Nephron (organoid): Measurements from ENCODE around the gene UQCRC1.

Source experiments
- H3K27ac Mint-ChIP-seq, 3 experiments: 2 replicates each; pipeline ENCODE4 v1.8.0; 2020; ENCODE audit warnings: mixed read lengths in 3 of 3, mild to moderate bottlenecking in 2 of 3, moderate library complexity in 1 of 3
- H3K27me3 Mint-ChIP-seq: 2 replicates; pipeline ENCODE4 v1.8.0; 2021; ENCODE audit warnings: low read depth, mild to moderate bottlenecking, moderate library complexity, mixed read lengths
- H3K36me3 Mint-ChIP-seq: 2 replicates; pipeline ENCODE4 v1.8.0; 2020; ENCODE audit warnings: low read depth, mixed read lengths
- H3K4me1 Mint-ChIP-seq: 2 replicates; pipeline ENCODE4 v1.8.0; 2020; ENCODE audit warnings: mixed read lengths
- H3K4me3 Mint-ChIP-seq, 3 experiments: 2 replicates each; pipeline ENCODE4 v1.8.0; 2020; ENCODE audit warnings: mild to moderate bottlenecking in 3 of 3, mixed read lengths in 3 of 3, moderate library complexity in 2 of 3
- H3K9me3 Mint-ChIP-seq: 2 replicates; pipeline ENCODE4 v1.8.0; 2020; ENCODE audit warnings: mixed read lengths
- TF ChIP-seq, protein P1 (sequence below), 3 experiments: fragments of 200-600 bp; sonication (generic); IDR thresholded peaks; one replicate each; pipeline ENCODE4 v1.5.0; 2021; ENCODE audit warnings: antibody characterized with exemption in 3 of 3; ENCODE audit not compliant: unreplicated experiment in 3 of 3

Gene UQCRC1

DNA sequence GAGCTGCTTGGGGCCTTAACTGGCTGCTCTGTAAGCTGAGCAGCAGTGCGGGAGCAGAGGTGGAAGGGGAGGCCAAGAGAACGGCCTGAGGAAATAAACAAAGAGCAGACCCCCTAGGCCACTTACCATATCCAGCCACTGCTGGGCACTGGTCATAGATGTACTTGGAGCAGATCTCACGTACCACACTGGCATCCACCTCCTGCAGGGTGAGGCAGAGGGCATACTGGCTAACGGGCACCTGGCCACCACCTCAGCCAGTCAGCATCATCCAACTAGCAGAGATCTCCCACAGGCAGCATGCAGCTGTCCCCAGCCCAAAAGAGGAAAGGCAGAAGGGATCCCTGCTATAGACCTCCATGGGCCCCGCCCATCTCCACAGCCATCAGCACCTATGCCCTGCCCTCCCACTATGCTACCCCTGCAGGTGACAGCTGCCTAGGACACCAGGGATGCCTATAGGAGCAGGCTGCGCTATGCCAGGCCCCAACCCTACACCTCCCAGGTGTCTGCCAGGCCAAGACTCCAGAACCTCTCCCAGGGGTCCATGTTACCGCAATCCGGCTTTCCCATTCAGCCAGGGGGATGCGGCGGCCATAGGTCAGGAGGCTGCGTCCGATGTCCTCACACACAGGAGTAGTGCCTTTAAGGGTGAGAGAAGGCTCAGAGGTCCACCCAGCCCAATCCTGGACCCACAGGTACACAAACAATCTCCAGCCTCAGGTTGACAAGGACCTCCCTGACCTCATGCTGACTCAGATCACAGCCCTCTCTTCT lies 9.7 kb downstream of the UQCRC1 start:
- Mint-ChIP-seq H3K4me3 (no peak overlapping the region), H3K9me3 (no peaks in the 10 kb centered on the region), H3K4me1 (peaks cover 31% of the 10 kb centered on the region), H3K27me3 (no peaks in the 10 kb centered on the region), H3K36me3 (peaks cover 53% of the 10 kb centered on the region), H3K27ac (peak overlapping the region in 1 of 3 experiments; percentile 78)
- TF ChIP-seq, protein P1, sequence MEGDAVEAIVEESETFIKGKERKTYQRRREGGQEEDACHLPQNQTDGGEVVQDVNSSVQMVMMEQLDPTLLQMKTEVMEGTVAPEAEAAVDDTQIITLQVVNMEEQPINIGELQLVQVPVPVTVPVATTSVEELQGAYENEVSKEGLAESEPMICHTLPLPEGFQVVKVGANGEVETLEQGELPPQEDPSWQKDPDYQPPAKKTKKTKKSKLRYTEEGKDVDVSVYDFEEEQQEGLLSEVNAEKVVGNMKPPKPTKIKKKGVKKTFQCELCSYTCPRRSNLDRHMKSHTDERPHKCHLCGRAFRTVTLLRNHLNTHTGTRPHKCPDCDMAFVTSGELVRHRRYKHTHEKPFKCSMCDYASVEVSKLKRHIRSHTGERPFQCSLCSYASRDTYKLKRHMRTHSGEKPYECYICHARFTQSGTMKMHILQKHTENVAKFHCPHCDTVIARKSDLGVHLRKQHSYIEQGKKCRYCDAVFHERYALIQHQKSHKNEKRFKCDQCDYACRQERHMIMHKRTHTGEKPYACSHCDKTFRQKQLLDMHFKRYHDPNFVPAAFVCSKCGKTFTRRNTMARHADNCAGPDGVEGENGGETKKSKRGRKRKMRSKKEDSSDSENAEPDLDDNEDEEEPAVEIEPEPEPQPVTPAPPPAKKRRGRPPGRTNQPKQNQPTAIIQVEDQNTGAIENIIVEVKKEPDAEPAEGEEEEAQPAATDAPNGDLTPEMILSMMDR (IDR thresholded peaks at IDR 0.05; ENCODE audit: unreplicated experiment in 3 of 3) = no peak

DNA sequence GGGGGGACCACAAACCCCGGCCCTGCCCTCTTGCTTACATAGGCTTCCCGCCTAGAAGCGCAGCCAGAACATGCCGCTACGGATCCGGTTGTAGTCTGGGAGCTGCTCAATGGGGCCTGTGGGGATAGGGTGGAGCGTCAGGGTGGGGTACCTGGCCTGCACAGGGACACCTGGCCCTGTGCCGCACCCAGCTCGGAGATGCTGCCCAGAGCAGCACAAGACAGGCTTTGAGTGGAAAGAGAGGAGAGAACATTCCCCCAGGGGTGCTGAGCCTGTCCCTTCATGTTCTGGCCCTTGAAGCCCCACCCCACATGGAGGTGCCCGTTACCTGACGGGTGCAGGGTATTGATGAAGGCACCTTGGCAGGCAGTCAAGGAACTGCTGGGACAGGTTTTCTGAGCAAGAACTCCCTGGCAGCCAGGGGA lies 10.4 kb downstream of the UQCRC1 start:
- H3K27ac Mint-ChIP-seq = peak overlapping the region; percentile 75 to 85 (median 78)
- no peaks in the 10 kb centered on the region for H3K9me3 Mint-ChIP-seq
- H3K36me3 Mint-ChIP-seq = peaks cover 46% of the 10 kb centered on the region

DNA sequence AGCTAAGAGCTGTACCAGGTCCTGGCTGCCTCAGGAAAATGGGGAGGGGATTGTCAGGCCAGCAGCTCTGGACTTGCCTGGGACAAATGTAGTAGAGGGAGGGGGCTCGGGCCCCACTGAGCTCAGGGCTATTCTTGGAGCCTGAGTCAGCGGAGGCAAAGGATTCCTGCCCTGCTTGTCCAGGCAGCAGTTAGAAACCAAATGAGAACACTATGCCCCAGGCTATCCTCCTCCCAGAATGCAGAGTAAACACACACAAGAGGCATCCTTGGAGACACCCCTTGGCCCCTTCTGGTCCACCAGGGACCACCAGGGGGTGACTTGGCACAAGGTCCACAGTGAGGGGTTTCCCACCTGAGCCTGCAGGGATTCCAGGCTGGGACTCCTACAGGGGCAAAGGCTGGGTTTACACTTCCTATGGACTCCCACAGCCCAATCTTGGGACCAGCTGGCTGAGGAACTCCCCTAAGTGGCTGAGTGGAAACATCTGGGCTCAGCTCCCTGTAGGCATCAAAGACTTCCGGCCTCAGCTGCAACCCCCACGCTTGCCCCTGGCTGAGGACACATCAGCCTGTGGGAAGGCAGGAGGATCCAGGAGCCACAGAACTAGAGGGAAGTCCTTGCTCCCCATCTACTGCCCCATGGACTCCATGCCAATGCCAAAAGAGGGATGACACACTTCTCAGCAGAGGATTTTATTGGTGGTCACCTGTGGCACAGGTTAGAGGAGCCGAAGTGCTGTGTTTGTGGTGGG lies 10.9 kb downstream of the UQCRC1 start:
- Mint-ChIP-seq H3K9me3 (no peaks in the 10 kb centered on the region), H3K4me1 (peaks cover 31% of the 10 kb centered on the region), H3K4me3 (peak overlapping the region; percentile 28 to 49 (median 30)), H3K27me3 (no peaks in the 10 kb centered on the region), H3K36me3 (peaks cover 42% of the 10 kb centered on the region), H3K27ac (peak overlapping the region; percentile 75 to 85 (median 78))
- TF ChIP-seq, protein P1 (IDR thresholded peaks at IDR 0.05; ENCODE audit: unreplicated experiment in 3 of 3) = no peak

More for the DNA sequence above, 10.4 kb downstream of the UQCRC1 start:
- Mint-ChIP-seq H3K4me3 (no peak overlapping the region), H3K27me3 (no peaks in the 10 kb centered on the region), H3K4me1 (peaks cover 31% of the 10 kb centered on the region)
- TF ChIP-seq, protein P1 (IDR thresholded peaks at IDR 0.05; ENCODE audit: unreplicated experiment in 3 of 3) = no peak

DNA sequence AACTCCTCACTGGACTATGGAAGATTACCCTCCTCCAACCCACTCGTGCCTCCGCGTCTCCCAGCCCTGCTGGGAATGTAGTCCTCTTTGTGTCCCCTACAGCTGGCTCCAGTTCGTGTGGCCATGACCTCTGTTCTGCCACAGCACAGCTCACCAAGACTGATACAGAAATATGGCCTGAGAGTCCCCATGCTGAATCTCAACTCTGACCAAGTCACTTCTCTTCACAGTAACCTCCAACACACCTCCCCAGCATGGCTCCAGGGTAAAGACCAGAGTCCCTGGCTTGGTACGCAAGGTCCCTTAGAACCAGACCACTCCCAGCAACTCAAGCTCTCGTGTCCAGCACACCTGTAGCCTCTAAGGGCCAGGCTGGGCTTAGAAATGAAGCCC lies 12.0 kb downstream of the UQCRC1 start:
- no peaks in the 10 kb centered on the region for H3K27me3 Mint-ChIP-seq
- H3K9me3 Mint-ChIP-seq = no peaks in the 10 kb centered on the region
- H3K36me3 Mint-ChIP-seq = peaks cover 33% of the 10 kb centered on the region
- no peak overlapping the region for H3K4me3 Mint-ChIP-seq
- H3K4me1 Mint-ChIP-seq = peaks cover 31% of the 10 kb centered on the region
- H3K27ac Mint-ChIP-seq = peak overlapping the region in 2 of 3 experiments; percentile 57 to 78
- TF ChIP-seq, protein P1 (IDR thresholded peaks at IDR 0.05; ENCODE audit: unreplicated experiment in 3 of 3) = no peak

DNA sequence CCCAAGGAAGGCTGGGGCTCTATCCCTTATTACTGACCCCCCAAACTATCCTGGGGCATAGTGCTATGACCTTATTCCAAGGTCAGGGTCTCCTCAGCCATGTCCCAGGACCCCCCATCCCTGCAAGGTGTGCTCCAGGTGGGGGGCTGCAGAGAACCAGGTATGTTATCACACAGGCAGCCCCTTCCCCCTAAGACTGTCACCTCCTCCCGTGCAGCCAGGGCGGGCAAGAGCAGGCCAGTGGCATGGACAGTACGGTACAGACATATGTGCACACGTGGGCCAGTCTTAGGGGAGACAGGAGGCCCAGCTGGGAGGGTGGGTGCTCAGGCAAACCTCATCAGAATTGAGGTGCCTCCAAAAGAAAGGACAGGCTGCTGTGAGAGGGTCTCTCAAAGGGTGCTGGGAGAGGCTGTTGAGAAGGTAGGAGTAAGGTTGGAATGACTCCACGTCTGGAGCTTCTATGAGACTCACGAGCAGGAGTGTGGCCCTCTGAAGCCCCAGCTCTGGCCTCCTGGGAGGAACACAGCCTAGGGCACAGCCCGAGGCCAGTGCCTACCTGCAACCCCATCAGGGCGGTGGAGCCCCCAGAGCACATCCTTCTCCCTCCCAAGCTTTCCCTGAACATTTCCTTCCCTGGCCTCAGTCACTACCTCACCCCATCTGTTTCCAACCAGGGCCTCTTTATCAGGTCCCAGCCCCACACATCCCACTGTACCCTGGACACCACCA lies 12.6 kb downstream of the UQCRC1 start:
- Mint-ChIP-seq H3K9me3 (no peaks in the 10 kb centered on the region), H3K4me3 (no peak overlapping the region), H3K27ac (peak overlapping the region in 2 of 3 experiments; percentile 57 to 78), H3K36me3 (peaks cover 30% of the 10 kb centered on the region), H3K27me3 (no peaks in the 10 kb centered on the region), H3K4me1 (peaks cover 31% of the 10 kb centered on the region)
- TF ChIP-seq, protein P1 (IDR thresholded peaks at IDR 0.05; ENCODE audit: unreplicated experiment in 3 of 3) = no peak
